Measurements from ENCODE around the gene TBCCD1.

GRCh38 chr3:186512570-186513302 lies 54.4 kb downstream of the TBCCD1 start:
- TF ChIP-seq CTCF (IDR thresholded peaks at IDR 0.05) (no peak), POLR2A (IDR thresholded peaks at IDR 0.05) (no peak)

Data from heart left ventricle (tissue), 13 donors.